ENCODE data around the gene CELA2A. TPM values are rescaled to one million over a fixed set of nuclear protein-coding genes. Genes with fewer than 3 reads are reported as not detected.

CELA2A gene
- total and polyA plus RNA-seq, 10 of the 15 experiments (the other 5 are each of a cell fraction or from before 2014, with no cell fraction given): 0.90 TPM; not detected in 9

- TF ChIP-seq KAT2A (conservative IDR thresholded peaks at IDR 0.05; ENCODE audit: control insufficient read depth, low read depth, low read length): no peak
- no peak for TF ChIP-seq NR2C2 (IDR thresholded peaks at IDR 0.05; ENCODE audit: borderline replicate concordance, control insufficient read depth, insufficient read length, low read depth)
- TF ChIP-seq, protein P1, sequence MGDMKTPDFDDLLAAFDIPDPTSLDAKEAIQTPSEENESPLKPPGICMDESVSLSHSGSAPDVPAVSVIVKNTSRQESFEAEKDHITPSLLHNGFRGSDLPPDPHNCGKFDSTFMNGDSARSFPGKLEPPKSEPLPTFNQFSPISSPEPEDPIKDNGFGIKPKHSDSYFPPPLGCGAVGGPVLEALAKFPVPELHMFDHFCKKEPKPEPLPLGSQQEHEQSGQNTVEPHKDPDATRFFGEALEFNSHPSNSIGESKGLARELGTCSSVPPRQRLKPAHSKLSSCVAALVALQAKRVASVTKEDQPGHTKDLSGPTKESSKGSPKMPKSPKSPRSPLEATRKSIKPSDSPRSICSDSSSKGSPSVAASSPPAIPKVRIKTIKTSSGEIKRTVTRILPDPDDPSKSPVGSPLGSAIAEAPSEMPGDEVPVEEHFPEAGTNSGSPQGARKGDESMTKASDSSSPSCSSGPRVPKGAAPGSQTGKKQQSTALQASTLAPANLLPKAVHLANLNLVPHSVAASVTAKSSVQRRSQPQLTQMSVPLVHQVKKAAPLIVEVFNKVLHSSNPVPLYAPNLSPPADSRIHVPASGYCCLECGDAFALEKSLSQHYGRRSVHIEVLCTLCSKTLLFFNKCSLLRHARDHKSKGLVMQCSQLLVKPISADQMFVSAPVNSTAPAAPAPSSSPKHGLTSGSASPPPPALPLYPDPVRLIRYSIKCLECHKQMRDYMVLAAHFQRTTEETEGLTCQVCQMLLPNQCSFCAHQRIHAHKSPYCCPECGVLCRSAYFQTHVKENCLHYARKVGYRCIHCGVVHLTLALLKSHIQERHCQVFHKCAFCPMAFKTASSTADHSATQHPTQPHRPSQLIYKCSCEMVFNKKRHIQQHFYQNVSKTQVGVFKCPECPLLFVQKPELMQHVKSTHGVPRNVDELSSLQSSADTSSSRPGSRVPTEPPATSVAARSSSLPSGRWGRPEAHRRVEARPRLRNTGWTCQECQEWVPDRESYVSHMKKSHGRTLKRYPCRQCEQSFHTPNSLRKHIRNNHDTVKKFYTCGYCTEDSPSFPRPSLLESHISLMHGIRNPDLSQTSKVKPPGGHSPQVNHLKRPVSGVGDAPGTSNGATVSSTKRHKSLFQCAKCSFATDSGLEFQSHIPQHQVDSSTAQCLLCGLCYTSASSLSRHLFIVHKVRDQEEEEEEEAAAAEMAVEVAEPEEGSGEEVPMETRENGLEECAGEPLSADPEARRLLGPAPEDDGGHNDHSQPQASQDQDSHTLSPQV (IDR thresholded peaks at IDR 0.05): no peak
- TF ChIP-seq CTCF (IDR thresholded peaks at IDR 0.05 in 2 of 3, conservative IDR thresholded peaks at IDR 0.05 in 1 of 3; ENCODE audit: control insufficient read depth in 2 of 3, extremely low read depth in 1 of 3, insufficient read depth in 1 of 3, low read depth in 3 of 3, low read length in 3 of 3): peak; percentile 97 to 99 (median 98); a peak in 5 of 6 replicates
- no peak for TF ChIP-seq TCF7 (IDR thresholded peaks at IDR 0.05; ENCODE audit: borderline replicate concordance)
- TF ChIP-seq LARP7 (IDR thresholded peaks at IDR 0.05): 0 out of 2 replicates have a peak, but pooled peaks have one; percentile 50
- no peak for TF ChIP-seq CREM (IDR thresholded peaks at IDR 0.05; ENCODE audit: low read depth)
These were observed 25.6 kb upstream of the CELA2A start (continued) for GRCh38 chr1:15430787-15431570.
